Activated CD8-positive, alpha-beta T cell treated with anti-CD3 and anti-CD28 coated beads for 36 hours (primary cell): ENCODE measurements around the gene STAT6. TPM values are rescaled to one million over a fixed set of nuclear protein-coding genes. Genes with fewer than 3 reads are reported as not detected.
"Not testable (repeated sequence)": the region's sequence is repeated elsewhere in the genome, so short reads cannot be mapped to it uniquely, and the experiment has no call there.

Experiments
- ATAC-seq: fragments of 200-7000 bp; cut with Tn5 transposase; one replicate; pipeline ENCODE4 v1.10.0; 2021; ENCODE audit warnings: mild to moderate bottlenecking, moderate library complexity
- CTCF ChIA-PET: fragments of 350-600 bp; sonication (Branson Sonifier 250); formaldehyde crosslinking; loops from one replicate; lab custom pipeline; 2021; ENCODE audit warnings: antibody characterized with exemption; lab: Charles Lee
- POLR2A ChIA-PET: fragments of 350-600 bp; sonication (Branson Sonifier 250); formaldehyde crosslinking; loops from one replicate; lab custom pipeline; 2021; ENCODE audit warnings: antibody characterized with exemption; lab: Charles Lee
- DNase-seq: peaks from one replicate; pipeline ENCODE4 v3.0.0-alpha.2; 2020
- H3K27ac Mint-ChIP-seq: one replicate; pipeline ENCODE4 v1.8.0; 2021; ENCODE audit warnings: mild to moderate bottlenecking, mixed read lengths
- H3K27me3 Mint-ChIP-seq: one replicate; pipeline ENCODE4 v1.8.0; 2021; ENCODE audit warnings: mixed read lengths
- H3K36me3 Mint-ChIP-seq: one replicate; pipeline ENCODE4 v1.8.0; 2021; ENCODE audit warnings: low read depth, mixed read lengths
- H3K4me1 Mint-ChIP-seq: one replicate; pipeline ENCODE4 v1.8.0; 2021; ENCODE audit warnings: low read depth, mixed read lengths
- H3K4me3 Mint-ChIP-seq: one replicate; pipeline ENCODE4 v1.8.0; 2021; ENCODE audit warnings: mild to moderate bottlenecking, moderate library complexity, mixed read lengths
- H3K9me3 Mint-ChIP-seq: one replicate; pipeline ENCODE4 v1.8.0; 2021; ENCODE audit warnings: mixed read lengths
- intact Hi-C: fragments of 100-400 bp; cut with micrococcal nuclease; formaldehyde crosslinking; loops from one replicate; pipeline ENCODE4 v1.10.0; 2022
- total RNA-seq, 2 experiments: library from RNA; stranded (reverse); gene quantifications; one replicate each; pipeline ENCODE4 v1.2.3, GENCODE V29; 2021
- TF ChIP-seq, protein P1 (sequence below): fragments of 200-600 bp; IDR thresholded peaks from one replicate; pipeline ENCODE4 v1.8.0; 2022; ENCODE audit warnings: antibody characterized with exemption, mild to moderate bottlenecking

STAT6 gene
- total RNA-seq, 2 experiments from 2014 or later, result 207 to 209 TPM

DNA sequence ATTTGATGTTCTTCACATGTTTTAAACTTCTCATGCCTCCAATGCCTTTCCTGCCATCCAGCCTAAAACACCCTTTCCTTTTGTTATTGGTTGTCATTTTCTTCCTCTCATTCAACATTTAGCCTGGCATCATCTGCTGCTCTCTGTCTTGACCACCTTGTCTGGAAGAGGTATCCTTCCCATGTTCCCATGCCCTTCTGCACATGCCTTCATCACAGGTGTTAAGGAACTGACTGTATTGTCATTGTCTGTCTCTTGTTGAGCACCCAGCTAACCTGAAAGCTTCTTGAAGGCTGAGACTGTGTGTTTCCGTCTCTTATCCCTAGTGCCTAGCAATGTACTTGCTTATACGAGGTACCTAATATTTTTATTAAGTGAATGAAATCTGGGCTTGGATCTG, 12.7 kb upstream of the STAT6 start:
- H3K4me1 Mint-ChIP-seq, result peaks cover 10% of the 10 kb centered on the region
- no peaks in the 10 kb centered on the region for H3K27me3 Mint-ChIP-seq
- ATAC-seq (no peak), DNase-seq (no peak)
- H3K36me3 Mint-ChIP-seq, result peaks cover 2% of the 10 kb centered on the region
- TF ChIP-seq, protein P1, sequence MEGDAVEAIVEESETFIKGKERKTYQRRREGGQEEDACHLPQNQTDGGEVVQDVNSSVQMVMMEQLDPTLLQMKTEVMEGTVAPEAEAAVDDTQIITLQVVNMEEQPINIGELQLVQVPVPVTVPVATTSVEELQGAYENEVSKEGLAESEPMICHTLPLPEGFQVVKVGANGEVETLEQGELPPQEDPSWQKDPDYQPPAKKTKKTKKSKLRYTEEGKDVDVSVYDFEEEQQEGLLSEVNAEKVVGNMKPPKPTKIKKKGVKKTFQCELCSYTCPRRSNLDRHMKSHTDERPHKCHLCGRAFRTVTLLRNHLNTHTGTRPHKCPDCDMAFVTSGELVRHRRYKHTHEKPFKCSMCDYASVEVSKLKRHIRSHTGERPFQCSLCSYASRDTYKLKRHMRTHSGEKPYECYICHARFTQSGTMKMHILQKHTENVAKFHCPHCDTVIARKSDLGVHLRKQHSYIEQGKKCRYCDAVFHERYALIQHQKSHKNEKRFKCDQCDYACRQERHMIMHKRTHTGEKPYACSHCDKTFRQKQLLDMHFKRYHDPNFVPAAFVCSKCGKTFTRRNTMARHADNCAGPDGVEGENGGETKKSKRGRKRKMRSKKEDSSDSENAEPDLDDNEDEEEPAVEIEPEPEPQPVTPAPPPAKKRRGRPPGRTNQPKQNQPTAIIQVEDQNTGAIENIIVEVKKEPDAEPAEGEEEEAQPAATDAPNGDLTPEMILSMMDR, result no peak
- ChIA-PET CTCF (interaction anchor here (0.8 to 12.0 kb wide), 50 partner anchors 8 to 366 kb away, joined by 3 to 153 read pairs (median 4); partner anchors contain the start of genes NEMP1, SHMT2, STAC3 and STAT6), POLR2A (interaction anchor here (0.8 to 1.5 kb wide), 6 partner anchors 12 to 60 kb away, joined by 3 to 5 read pairs (median 4); partner anchors contain the start of gene STAT6)
- H3K4me3 Mint-ChIP-seq, result no peak overlapping the region
- intact Hi-C loops, result loop anchor here (5.0 kb wide), 1 partner anchor 58 kb away; no protein-coding TSS in a partner anchor
- no peak overlapping the region for H3K27ac Mint-ChIP-seq
- peaks cover 7% of the 10 kb centered on the region for H3K9me3 Mint-ChIP-seq

DNA sequence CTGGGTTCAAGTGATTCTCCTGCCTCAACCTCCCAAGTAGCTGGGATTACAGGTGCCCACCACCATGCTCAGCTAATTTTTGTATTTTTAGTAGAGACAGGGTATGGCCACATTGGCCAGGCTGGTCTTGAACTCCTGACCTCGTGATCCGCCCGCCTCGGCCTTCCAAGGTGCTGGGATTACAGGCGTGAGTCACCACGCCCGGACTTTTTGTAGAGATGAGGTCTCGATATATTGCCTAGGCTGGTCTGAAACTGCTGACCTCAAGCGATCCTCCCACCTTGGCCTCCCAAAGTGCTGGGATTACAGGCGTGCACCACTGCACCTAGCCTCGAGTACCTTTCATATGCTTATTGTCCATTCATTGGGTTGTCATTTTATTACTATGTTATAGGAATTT, 9.6 kb upstream of the STAT6 start:
- not testable (repeated sequence) for H3K36me3 Mint-ChIP-seq, H3K9me3 Mint-ChIP-seq, DNase-seq, H3K4me3 Mint-ChIP-seq, H3K27ac Mint-ChIP-seq, ATAC-seq, H3K27me3 Mint-ChIP-seq
- H3K4me1 Mint-ChIP-seq, result peaks cover 14% of the 10 kb centered on the region
- POLR2A ChIA-PET, result interaction anchor here (0.7 to 1.0 kb wide), 5 partner anchors 8 to 94 kb away, joined by 3 to 5 read pairs (median 3); partner anchors contain the start of gene NEMP1
- intact Hi-C loops, result loop anchor here (5.0 kb wide), 1 partner anchor 62 kb away; no protein-coding TSS in a partner anchor
- CTCF ChIA-PET, result interaction anchor here (1.0 to 12.0 kb wide), 10 partner anchors 10 to 123 kb away, joined by 3 to 153 read pairs (median 5); partner anchors contain the start of gene STAT6

DNA sequence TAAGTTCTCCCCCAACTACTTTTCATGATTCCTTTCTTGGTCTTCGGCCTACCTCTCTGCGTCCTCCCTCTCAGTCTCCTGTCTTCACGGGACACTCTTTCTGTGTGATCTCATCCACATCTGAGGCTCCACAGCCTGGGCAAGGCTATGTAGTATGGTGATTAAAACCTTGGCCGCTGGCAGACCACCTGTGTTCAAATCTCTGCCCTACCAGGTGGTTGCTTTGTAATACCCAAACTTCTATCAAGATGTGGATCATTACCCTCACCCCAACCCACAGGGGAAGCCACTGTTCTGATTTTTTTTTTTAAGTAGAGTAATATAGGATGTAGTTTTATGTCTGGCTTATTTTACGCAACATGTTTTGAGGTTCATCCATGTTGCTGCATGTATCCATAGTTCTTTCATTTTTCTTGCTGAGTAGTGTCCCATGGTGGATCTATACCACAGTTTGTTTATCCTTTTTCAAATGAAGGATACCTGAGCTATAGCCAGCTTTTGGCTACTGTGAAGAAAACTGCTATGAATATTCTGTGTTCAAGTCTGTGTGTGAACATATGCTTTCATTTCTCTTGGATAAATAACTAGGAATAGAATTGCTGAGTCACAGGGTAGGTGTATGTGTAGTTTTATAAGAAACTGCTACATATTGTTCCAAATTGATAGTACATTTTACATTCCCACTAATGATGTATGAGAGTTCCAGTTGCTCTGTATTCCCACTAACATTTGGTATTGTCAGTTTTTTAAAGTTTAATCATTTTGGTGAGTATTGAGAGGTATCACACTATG, 8.3 kb upstream of the STAT6 start:
- TF ChIP-seq, protein P1, result no peak
- H3K27me3 Mint-ChIP-seq, result no peaks in the 10 kb centered on the region
- H3K4me3 Mint-ChIP-seq, result no peak overlapping the region
- H3K27ac Mint-ChIP-seq, result no peak overlapping the region
- ATAC-seq, result no peak
- POLR2A ChIA-PET, result no interaction called here
- peaks cover 7% of the 10 kb centered on the region for H3K9me3 Mint-ChIP-seq
- no peak for DNase-seq
- H3K36me3 Mint-ChIP-seq, result peaks cover 2% of the 10 kb centered on the region
- CTCF ChIA-PET, result interaction anchor here (1.1 to 2.6 kb wide), 3 partner anchors 50 to 62 kb away, joined by 3 to 7 read pairs (median 6); no protein-coding TSS in a partner anchor
- intact Hi-C loops, result loop anchor here (5.0 kb wide), 1 partner anchor 63 kb away; no protein-coding TSS in a partner anchor
- H3K4me1 Mint-ChIP-seq, result peaks cover 13% of the 10 kb centered on the region

DNA sequence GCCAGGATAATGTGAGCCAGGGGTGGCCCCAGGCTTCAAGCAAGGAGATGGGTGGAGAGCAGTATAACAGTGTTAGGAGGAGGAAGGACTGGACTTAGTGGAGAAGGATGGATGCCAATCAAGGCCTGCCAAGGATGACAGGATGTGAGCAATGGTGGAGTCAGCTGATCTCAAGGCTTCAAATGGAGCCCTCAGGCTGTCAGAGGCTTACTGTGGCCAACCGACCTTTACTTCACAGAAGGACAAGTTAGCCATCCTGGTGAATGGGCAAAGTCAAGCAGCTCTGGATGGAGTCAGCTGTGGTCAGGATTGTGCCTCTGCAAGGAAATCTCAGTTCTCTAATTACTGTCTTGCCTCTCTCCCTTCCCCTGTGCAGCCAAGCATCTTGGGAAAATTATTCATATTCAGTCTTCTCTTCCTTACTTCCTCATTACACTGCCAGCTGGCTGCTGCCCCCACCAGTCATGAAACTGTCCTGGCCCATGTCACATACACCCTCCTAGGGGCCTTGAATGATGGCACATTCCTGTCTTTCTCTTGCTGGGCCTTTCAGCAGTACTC, 7.6 kb upstream of the STAT6 start:
- no peaks in the 10 kb centered on the region for H3K27me3 Mint-ChIP-seq
- no peaks in the 10 kb centered on the region for H3K36me3 Mint-ChIP-seq
- TF ChIP-seq, protein P1, result no peak
- DNase-seq, result peak; percentile 26
- peaks cover 9% of the 10 kb centered on the region for H3K4me1 Mint-ChIP-seq
- ChIA-PET POLR2A (no interaction called here), CTCF (interaction anchor here (1.2 to 2.6 kb wide), 3 partner anchors 50 to 124 kb away, joined by 3 to 7 read pairs (median 6); no protein-coding TSS in a partner anchor)
- H3K4me3 Mint-ChIP-seq, result no peak overlapping the region
- intact Hi-C loops, result no loop called here
- peak; percentile 71 for ATAC-seq
- H3K27ac Mint-ChIP-seq, result no peak overlapping the region
- peaks cover 4% of the 10 kb centered on the region for H3K9me3 Mint-ChIP-seq

DNA sequence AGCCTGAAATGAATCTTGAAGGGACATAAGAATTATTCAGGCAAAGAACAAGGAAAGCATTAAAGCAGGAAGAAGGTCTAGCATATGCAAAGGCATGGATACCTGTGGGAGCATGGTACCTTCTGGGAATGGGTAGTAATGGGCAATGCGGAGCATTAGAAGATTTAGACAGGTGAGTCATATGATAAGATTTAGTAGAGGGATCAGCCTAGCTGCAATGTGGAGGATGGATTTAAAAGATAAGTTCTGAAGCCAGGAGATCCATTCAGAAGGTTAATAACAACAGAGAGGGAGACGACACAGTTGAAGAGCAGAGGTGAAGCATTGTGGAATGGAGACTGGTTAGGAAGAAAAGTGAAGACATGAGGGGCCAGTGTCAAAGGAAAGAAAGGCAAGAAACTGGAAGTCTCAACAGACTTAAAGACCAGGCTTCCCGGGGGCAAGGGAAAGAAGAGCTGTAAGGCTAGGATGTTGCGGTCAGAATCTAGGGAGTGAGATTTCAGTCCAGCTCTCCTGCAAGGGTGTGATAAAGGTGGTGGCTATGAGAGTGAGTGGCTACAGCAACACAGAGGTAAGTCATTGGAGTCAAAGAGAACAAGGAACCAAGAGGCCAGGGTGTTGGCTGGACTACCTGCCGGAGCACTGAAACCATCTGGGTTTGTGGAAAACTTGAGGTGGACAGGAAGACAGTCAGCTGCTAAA, 5.6 kb upstream of the STAT6 start:
- TF ChIP-seq, protein P1, result no peak
- CTCF ChIA-PET, result interaction anchor here (0.6 to 3.1 kb wide), 10 partner anchors 8 to 115 kb away, joined by 3 to 14 read pairs (median 6); partner anchors contain the start of gene LRP1

More for the DNA sequence above, 5.6 kb upstream of the STAT6 start:
- intact Hi-C loops, result no loop called here
- no peak overlapping the region for H3K4me3 Mint-ChIP-seq
- no peaks in the 10 kb centered on the region for H3K36me3 Mint-ChIP-seq
- H3K27ac Mint-ChIP-seq, result no peak overlapping the region
- DNase-seq (no peak), ATAC-seq (no peak)
- peaks cover 21% of the 10 kb centered on the region for H3K4me1 Mint-ChIP-seq
- H3K27me3 Mint-ChIP-seq, result no peaks in the 10 kb centered on the region
- H3K9me3 Mint-ChIP-seq, result no peaks in the 10 kb centered on the region
- POLR2A ChIA-PET, result interaction anchor here (0.9 to 1.9 kb wide), 5 partner anchors 23 to 113 kb away, joined by 3 to 5 read pairs (median 3); partner anchors contain the start of gene SHMT2
